DOHH2 (cell line): Measurements from ENCODE around the gene ACTR10.

Experiments
- EZH2phosphoT487 ChIP-seq: fragments of 200-600 bp; sonication (generic); IDR thresholded peaks from 2 replicates; pipeline ENCODE4 v1.6.1; 2017; ENCODE audit warnings: borderline replicate concordance, mild to moderate bottlenecking, antibody characterized with exemption, low read length, moderate library complexity, mixed read lengths
- TF ChIP-seq, protein P1 (sequence below): fragments of 200-600 bp; sonication (generic); IDR thresholded peaks from one replicate; pipeline ENCODE4 v1.5.1; 2014; ENCODE audit warnings: antibody characterized with exemption, mild to moderate bottlenecking, low read depth, low read length; ENCODE audit not compliant: poor library complexity, severe bottlenecking

GRCh38 chr14:58160561-58160960 lies 39.4 kb upstream of the ACTR10 start:
- TF ChIP-seq, protein P1, sequence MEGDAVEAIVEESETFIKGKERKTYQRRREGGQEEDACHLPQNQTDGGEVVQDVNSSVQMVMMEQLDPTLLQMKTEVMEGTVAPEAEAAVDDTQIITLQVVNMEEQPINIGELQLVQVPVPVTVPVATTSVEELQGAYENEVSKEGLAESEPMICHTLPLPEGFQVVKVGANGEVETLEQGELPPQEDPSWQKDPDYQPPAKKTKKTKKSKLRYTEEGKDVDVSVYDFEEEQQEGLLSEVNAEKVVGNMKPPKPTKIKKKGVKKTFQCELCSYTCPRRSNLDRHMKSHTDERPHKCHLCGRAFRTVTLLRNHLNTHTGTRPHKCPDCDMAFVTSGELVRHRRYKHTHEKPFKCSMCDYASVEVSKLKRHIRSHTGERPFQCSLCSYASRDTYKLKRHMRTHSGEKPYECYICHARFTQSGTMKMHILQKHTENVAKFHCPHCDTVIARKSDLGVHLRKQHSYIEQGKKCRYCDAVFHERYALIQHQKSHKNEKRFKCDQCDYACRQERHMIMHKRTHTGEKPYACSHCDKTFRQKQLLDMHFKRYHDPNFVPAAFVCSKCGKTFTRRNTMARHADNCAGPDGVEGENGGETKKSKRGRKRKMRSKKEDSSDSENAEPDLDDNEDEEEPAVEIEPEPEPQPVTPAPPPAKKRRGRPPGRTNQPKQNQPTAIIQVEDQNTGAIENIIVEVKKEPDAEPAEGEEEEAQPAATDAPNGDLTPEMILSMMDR = no peak
- TF ChIP-seq EZH2phosphoT487 = no peak
